Measurements from ENCODE around the gene ITGA7. TPM values are rescaled to one million over a fixed set of nuclear protein-coding genes. Genes with fewer than 3 reads are reported as not detected.
A peak's percentile ranks its signal among the peaks of the same experiment; 100 is the strongest.

ITGA7 gene
- total and polyA plus RNA-seq, 8 donors, result 10.3 to 62.4 (median 20.7) TPM

DNA sequence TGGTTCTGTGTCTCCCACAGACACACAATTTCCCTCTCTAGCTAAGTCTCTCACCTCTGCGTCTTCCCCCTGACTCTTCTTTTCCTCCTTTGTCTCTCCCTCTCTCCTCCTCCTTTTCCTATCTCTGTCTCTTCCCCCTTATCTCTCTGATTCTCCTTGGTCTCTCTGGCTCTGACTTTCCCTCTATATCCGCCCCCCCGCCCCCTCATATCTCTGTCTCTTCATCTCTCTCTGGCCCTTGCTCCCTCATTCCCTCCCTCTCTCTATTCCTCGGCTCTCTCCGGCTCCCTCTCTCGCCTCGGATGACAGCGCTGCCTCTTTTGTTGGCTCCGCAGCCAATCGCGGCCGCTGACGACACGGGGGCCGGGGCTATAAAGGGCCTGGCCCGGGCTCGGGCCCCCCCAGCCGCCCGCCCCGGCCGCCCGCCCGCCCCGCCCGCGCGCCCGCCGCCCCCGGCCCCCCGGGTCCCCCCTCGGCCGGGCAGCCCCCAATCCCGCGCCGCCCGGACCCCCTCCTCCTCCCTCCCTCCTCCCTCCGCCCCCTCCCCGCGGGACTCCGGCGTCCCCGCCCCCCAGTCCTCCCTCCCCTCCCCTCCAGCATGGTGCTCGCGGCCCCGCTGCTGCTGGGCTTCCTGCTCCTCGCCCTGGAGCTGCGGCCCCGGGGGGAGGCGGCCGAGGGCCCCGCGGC lies 35.2 kb upstream of the ITGA7 start, which contains the start of gene GDF11:
TSS of gene GDF11 (plus strand) at position 404 of the 687 bp plus-strand sequence. CDS start at position 599, 195 bp downstream.
- H3K4me1 ChIP-seq, result peaks cover 7 to 28% of the 10 kb centered on the region in 2 donors
- peak; percentile 75 to 91 (median 83) for DNase-seq
- H3K27ac ChIP-seq, result peak within 1 kb of the TSS; percentile 60 to 73
- H3K27me3 ChIP-seq, result peaks cover 0 to 29% of the 10 kb centered on the region in 2 donors
- peak within 1 kb of the TSS; percentile 50 to 65 for H3K4me3 ChIP-seq
- ATAC-seq, result peak; percentile 52
- no peaks in the 10 kb centered on the region for H3K36me3 ChIP-seq
- H3K9me3 ChIP-seq, result no peaks in the 10 kb centered on the region
- no peak for TF ChIP-seq CTCF (IDR thresholded peaks at IDR 0.05)
- intact Hi-C loops (cut with DNase I), result loop anchor here in 1 of 2 donors (5.0 to 10.0 kb wide), 2 partner anchors 62 to 194 kb away; no protein-coding TSS in a partner anchor

- no peak for TF ChIP-seq CTCF (IDR thresholded peaks at IDR 0.05)
- Histone ChIP-seq H3K27ac (peak overlapping the region in 1 of 2 donors; percentile 26), H3K4me3 (peak overlapping the region in 1 of 2 donors; percentile 50), H3K36me3 (no peaks in the 10 kb centered on the region), H3K27me3 (peaks cover 0 to 29% of the 10 kb centered on the region in 2 donors), H3K9me3 (no peaks in the 10 kb centered on the region), H3K4me1 (peaks cover 10 to 36% of the 10 kb centered on the region in 2 donors)
- ATAC-seq (no peak), DNase-seq (peak in 1 of 4 donors; percentile 60)
- intact Hi-C loops (cut with DNase I), result loop anchor here in 1 of 2 donors (5.0 to 10.0 kb wide), 2 partner anchors 63 to 195 kb away; no protein-coding TSS in a partner anchor
Measured at GRCh38 chr12:55741931-55742680, 34.4 kb upstream of the ITGA7 start.

- H3K27ac ChIP-seq, result peak overlapping the region in 1 of 2 donors; percentile 82
- no peaks in the 10 kb centered on the region for H3K9me3 ChIP-seq
- no peaks in the 10 kb centered on the region for H3K36me3 ChIP-seq
- peak in 1 of 2 donors; percentile 4 for TF ChIP-seq CTCF (IDR thresholded peaks at IDR 0.05)
- H3K4me3 ChIP-seq, result peak overlapping the region in 1 of 2 donors; percentile 48
- intact Hi-C loops (cut with DNase I), result no loop called here
- H3K27me3 ChIP-seq, result peaks cover 0 to 21% of the 10 kb centered on the region in 2 donors
- DNase-seq (no peak), ATAC-seq (no peak)
- peaks cover 8 to 28% of the 10 kb centered on the region in 2 donors for H3K4me1 ChIP-seq
Measured at GRCh38 chr12:55739025-55739378, 31.3 kb upstream of the ITGA7 start.

GRCh38 chr12:55738123-55739024 lies 30.7 kb upstream of the ITGA7 start:
- H3K4me3 ChIP-seq, result peak overlapping the region; percentile 47 to 48
- DNase-seq (peak; percentile 86 to 93 (median 90)), ATAC-seq (peak; percentile 83)
- H3K36me3 ChIP-seq, result no peaks in the 10 kb centered on the region
- TF ChIP-seq CTCF (IDR thresholded peaks at IDR 0.05), result peak; percentile 78 to 91
- peak overlapping the region; percentile 82 to 88 for H3K27ac ChIP-seq
- intact Hi-C loops (cut with DNase I), result no loop called here
- H3K9me3 ChIP-seq, result no peaks in the 10 kb centered on the region
- peaks cover 0 to 15% of the 10 kb centered on the region in 2 donors for H3K27me3 ChIP-seq
- H3K4me1 ChIP-seq, result peaks cover 6 to 22% of the 10 kb centered on the region in 2 donors
